ENCODE data around the gene LYRM4.

The LYRM4 gene

DNA sequence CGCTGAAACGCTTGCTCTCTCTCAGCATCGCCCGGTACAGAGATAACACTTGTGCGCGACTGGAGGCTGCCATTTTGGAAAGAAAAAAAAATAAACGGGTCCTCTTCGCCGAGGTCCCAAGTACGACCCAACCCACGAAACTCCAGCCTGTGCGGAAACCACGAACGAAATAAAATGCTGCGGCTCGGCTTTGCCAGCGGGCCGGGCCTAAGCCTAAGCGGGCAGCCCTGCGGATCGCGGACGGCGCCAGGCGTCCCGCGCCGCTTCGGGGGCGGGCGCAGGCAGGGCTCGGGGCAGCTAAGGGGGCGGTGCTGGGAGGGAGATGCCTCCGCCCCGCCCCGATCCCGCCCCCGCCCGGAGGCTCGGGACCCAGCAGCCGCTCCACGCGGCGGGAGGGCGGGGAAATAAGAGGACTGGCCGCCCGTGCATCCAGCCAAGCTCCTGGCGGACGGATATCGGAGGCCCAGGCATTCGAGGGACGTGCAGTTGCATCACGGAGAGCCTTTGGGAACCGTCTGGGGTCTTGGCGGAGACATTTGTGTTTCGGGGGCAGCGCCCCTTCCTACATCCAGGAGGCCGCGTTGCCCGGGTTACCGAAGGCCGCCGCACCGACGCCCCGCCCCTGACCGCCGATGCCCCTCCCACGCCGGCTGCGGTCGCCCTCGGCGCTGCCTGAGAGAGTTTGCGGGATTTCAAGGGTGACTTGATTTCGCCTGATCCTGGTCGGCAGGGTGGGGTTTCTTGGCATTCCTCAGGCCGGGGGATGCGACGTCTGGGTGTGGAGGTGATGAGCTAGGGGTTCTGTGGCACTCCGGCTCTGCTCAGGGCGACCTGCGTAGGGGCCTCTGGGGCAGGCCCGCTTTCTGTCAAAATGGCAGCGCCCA, at the start of gene LYRM4, which contains the start of gene FARS2:
Gene LYRM4, minus strand, starts transcription at position 290 of the 884 bp plus-strand sequence. Its CDS starts 217 bp downstream, at position 73.
Gene FARS2, plus strand, starts transcription at position 853 of the 884 bp plus-strand sequence.
- H3K79me2 ChIP-seq (ENCODE audit: insufficient read depth, low read depth) = peaks cover 64% of the 10 kb centered on the region
- H4K20me1 ChIP-seq (ENCODE audit: insufficient read depth) = no peaks in the 10 kb centered on the region
- no peak within 1 kb of the TSS for H3K4me3 ChIP-seq (IDR thresholded peaks at IDR 0.05; ENCODE audit: insufficient read depth, low read depth, low read length)
- H3K4me2 ChIP-seq = peak within 1 kb of the TSS; percentile 91
- H3K4me1 ChIP-seq (ENCODE audit: low read depth, poor library complexity, severe bottlenecking) = peaks cover 18% of the 10 kb centered on the region
- TF ChIP-seq, protein P1, sequence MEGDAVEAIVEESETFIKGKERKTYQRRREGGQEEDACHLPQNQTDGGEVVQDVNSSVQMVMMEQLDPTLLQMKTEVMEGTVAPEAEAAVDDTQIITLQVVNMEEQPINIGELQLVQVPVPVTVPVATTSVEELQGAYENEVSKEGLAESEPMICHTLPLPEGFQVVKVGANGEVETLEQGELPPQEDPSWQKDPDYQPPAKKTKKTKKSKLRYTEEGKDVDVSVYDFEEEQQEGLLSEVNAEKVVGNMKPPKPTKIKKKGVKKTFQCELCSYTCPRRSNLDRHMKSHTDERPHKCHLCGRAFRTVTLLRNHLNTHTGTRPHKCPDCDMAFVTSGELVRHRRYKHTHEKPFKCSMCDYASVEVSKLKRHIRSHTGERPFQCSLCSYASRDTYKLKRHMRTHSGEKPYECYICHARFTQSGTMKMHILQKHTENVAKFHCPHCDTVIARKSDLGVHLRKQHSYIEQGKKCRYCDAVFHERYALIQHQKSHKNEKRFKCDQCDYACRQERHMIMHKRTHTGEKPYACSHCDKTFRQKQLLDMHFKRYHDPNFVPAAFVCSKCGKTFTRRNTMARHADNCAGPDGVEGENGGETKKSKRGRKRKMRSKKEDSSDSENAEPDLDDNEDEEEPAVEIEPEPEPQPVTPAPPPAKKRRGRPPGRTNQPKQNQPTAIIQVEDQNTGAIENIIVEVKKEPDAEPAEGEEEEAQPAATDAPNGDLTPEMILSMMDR (conservative IDR thresholded peaks at IDR 0.05; ENCODE audit: low read depth, low read length) = no peak; the same call in 1 of the 2 replicates
- H2AFZ ChIP-seq (ENCODE audit: low read depth) = peak within 1 kb of the TSS; percentile 73
- peak within 1 kb of the TSS; percentile 93 for H3K27ac ChIP-seq
- no peaks in the 10 kb centered on the region for H3K27me3 ChIP-seq (ENCODE audit: insufficient read depth, low read depth)
- no peaks in the 10 kb centered on the region for H3K36me3 ChIP-seq (ENCODE audit: insufficient read depth)
- peak within 1 kb of the TSS; percentile 98 for H3K9ac ChIP-seq

DNA sequence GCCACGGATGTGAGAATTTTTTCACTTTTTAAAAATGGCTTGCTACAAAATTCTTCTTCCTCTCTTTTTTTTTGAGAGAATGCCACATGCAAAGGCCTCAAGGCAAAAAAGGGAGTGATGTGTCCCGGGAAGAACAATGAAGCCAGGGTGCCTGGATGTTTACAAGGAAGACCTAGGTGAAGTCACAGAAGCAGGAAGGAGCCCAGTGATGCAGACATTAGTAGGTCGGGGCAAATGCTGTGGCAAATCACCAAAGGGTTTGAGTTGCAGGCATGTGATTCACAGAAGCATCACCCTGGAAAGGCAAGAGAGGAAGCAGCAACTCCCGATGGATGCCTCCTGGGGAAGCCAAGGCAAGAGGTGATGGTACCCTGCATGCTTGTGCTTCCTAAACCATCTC, 47.3 kb upstream of the LYRM4 start:
- TF ChIP-seq, protein P1 (conservative IDR thresholded peaks at IDR 0.05; ENCODE audit: low read depth, low read length) = no peak
- Histone ChIP-seq H3K36me3 (ENCODE audit: insufficient read depth) (no peaks in the 10 kb centered on the region), H4K20me1 (ENCODE audit: insufficient read depth) (no peaks in the 10 kb centered on the region), H3K4me2 (no peak overlapping the region), H3K4me3 (IDR thresholded peaks at IDR 0.05; ENCODE audit: insufficient read depth, low read depth, low read length) (no peak overlapping the region), H3K27ac (no peak overlapping the region), H2AFZ (ENCODE audit: low read depth) (no peak overlapping the region), H3K9ac (no peak overlapping the region), H3K27me3 (ENCODE audit: insufficient read depth, low read depth) (no peaks in the 10 kb centered on the region), H3K4me1 (ENCODE audit: low read depth, poor library complexity, severe bottlenecking) (no peaks in the 10 kb centered on the region), H3K79me2 (ENCODE audit: insufficient read depth, low read depth) (no peaks in the 10 kb centered on the region; the same call in 1 of the 2 replicates)

DNA sequence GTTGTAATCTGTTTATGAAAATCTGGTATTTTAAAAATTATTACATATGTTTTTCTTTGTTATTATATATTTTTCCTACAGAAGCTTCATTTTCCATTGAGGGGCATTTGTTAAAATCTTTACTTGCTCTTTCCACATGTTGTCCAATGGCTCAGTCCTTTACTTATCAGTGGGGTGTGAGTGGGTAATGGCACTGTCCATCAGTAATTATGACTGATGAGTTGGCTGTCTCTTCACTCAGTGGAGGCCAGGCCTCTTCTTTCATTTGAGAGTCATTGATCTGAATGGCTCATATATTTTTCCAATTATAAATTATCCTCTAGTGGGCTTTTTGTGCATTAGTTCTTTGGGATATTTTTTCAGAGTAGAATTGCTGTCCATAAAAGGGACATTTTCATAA, 46.3 kb upstream of the LYRM4 start:
- Histone ChIP-seq H4K20me1 (ENCODE audit: insufficient read depth) (no peaks in the 10 kb centered on the region), H3K4me1 (ENCODE audit: low read depth, poor library complexity, severe bottlenecking) (no peaks in the 10 kb centered on the region), H3K9ac (no peak overlapping the region), H3K27ac (no peak overlapping the region), H2AFZ (ENCODE audit: low read depth) (no peak overlapping the region), H3K4me3 (IDR thresholded peaks at IDR 0.05; ENCODE audit: insufficient read depth, low read depth, low read length) (no peak overlapping the region), H3K36me3 (ENCODE audit: insufficient read depth) (no peaks in the 10 kb centered on the region), H3K4me2 (no peak overlapping the region), H3K27me3 (ENCODE audit: insufficient read depth, low read depth) (no peaks in the 10 kb centered on the region), H3K79me2 (ENCODE audit: insufficient read depth, low read depth) (peaks cover 2% of the 10 kb centered on the region; the same call in 1 of the 2 replicates)
- TF ChIP-seq, protein P1 (conservative IDR thresholded peaks at IDR 0.05; ENCODE audit: low read depth, low read length) = no peak

DNA sequence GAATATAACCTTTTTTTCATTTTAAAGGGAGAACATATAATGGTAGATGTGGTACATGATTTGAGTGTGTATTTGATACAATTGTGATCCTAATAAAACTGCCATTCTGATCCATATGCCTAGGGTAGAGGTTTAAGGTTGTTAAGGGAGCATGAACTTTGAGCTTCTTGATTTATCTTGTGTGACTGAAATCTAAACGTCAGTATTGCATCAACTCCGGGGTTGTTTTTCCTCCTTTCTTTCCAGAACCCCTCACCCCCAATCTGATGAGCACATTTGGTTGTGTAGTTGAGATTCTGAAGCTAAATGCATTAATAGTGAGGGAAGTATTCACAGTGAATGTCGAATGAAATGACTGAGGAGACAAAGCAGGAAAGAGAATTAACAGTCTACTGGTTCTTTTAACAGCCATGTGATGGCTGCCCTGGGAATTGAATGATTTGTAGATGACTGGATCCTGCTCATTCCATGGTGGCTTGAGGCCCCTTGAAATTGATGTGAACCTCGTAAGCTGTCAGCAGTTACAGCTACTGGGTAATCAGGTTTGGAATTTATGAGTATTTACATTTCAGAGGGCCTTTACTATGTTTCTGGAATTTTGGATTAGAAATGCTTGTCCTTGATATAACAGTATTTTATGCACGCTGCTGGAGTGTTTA, 45.3 kb upstream of the LYRM4 start:
- H3K4me2 ChIP-seq = no peak overlapping the region
- no peaks in the 10 kb centered on the region for H3K27me3 ChIP-seq (ENCODE audit: insufficient read depth, low read depth)
- no peak overlapping the region for H2AFZ ChIP-seq (ENCODE audit: low read depth)
- H3K36me3 ChIP-seq (ENCODE audit: insufficient read depth) = no peaks in the 10 kb centered on the region
- H4K20me1 ChIP-seq (ENCODE audit: insufficient read depth) = no peaks in the 10 kb centered on the region
- H3K27ac ChIP-seq = no peak overlapping the region
- no peak overlapping the region for H3K4me3 ChIP-seq (IDR thresholded peaks at IDR 0.05; ENCODE audit: insufficient read depth, low read depth, low read length)
- H3K4me1 ChIP-seq (ENCODE audit: low read depth, poor library complexity, severe bottlenecking) = no peaks in the 10 kb centered on the region
- H3K9ac ChIP-seq = no peak overlapping the region
- TF ChIP-seq, protein P1 (conservative IDR thresholded peaks at IDR 0.05; ENCODE audit: low read depth, low read length) = no peak
- H3K79me2 ChIP-seq (ENCODE audit: insufficient read depth, low read depth) = peaks cover 6% of the 10 kb centered on the region; the same call in 1 of the 2 replicates
